DOHH2 (cell line): ENCODE measurements around the gene DLGAP1.

ENCODE experiments used
- H3F3A ChIP-seq: fragments of 200-600 bp; sonication (generic), shearing (Covaris generic); 2 replicates; pipeline ENCODE4 v1.6.0; 2016; ENCODE audit warnings: antibody characterized with exemption, mild to moderate bottlenecking; ENCODE audit not compliant: control insufficient read depth, insufficient read depth
- H3K27ac ChIP-seq: fragments of 200-600 bp; sonication (generic); 2 replicates; pipeline ENCODE4 v1.5.1; 2014; ENCODE audit warnings: low read depth, mild to moderate bottlenecking, low read length, moderate library complexity
- H3K27me3 ChIP-seq: fragments of 200-600 bp; sonication (generic); 2 replicates; pipeline ENCODE4 v1.6.1; 2014; ENCODE audit warnings: mild to moderate bottlenecking, low read length, mixed read lengths; ENCODE audit not compliant: control insufficient read depth
- H3K36me3 ChIP-seq: fragments of 200-600 bp; sonication (generic); 2 replicates; pipeline ENCODE4 v1.6.1; 2014; ENCODE audit warnings: mild to moderate bottlenecking, low read length, moderate library complexity, mixed read lengths; ENCODE audit not compliant: control insufficient read depth
- H3K4me1 ChIP-seq: fragments of 200-600 bp; sonication (generic); 2 replicates; pipeline ENCODE4 v1.6.1; 2014; ENCODE audit warnings: mild to moderate bottlenecking, low read length, mixed read lengths; ENCODE audit not compliant: control insufficient read depth
- H3K4me2 ChIP-seq: fragments of 200-600 bp; sonication (generic); 2 replicates; pipeline ENCODE4 v1.6.0; 2014; ENCODE audit warnings: mild to moderate bottlenecking, low read length, moderate library complexity
- H3K4me3 ChIP-seq: fragments of 200-600 bp; sonication (generic); 2 replicates; pipeline ENCODE4 v1.5.1; 2014; ENCODE audit warnings: mild to moderate bottlenecking, low read length, mixed read lengths
- H3K79me2 ChIP-seq: fragments of 200-600 bp; sonication (generic); 2 replicates; pipeline ENCODE4 v1.6.1; 2014; ENCODE audit warnings: mild to moderate bottlenecking, low read length, mixed read lengths; ENCODE audit not compliant: control insufficient read depth
- H3K9me2 ChIP-seq: fragments of 200-600 bp; sonication (generic); replicated peaks from 2 replicates; pipeline ENCODE4 v1.6.1; 2014; ENCODE audit warnings: mild to moderate bottlenecking, low read length, mixed read lengths; ENCODE audit not compliant: control insufficient read depth
- H3K9me3 ChIP-seq: fragments of 200-600 bp; sonication (generic); 2 replicates; pipeline ENCODE4 v1.6.1; 2014; ENCODE audit warnings: antibody characterized with exemption, low read length, mixed read lengths; ENCODE audit not compliant: control insufficient read depth, insufficient read depth
- H4K20me1 ChIP-seq: fragments of 200-600 bp; sonication (generic); 2 replicates; pipeline ENCODE4 v1.6.0; 2014; ENCODE audit warnings: low read depth, mild to moderate bottlenecking, antibody characterized with exemption, low read length, moderate library complexity; ENCODE audit not compliant: control insufficient read depth, insufficient read depth
- CTCF ChIP-seq: fragments of 200-600 bp; sonication (generic); IDR thresholded peaks from one replicate; pipeline ENCODE4 v1.5.1; 2014; ENCODE audit warnings: antibody characterized with exemption, mild to moderate bottlenecking, low read depth, low read length; ENCODE audit not compliant: poor library complexity, severe bottlenecking
- EZH2phosphoT487 ChIP-seq: fragments of 200-600 bp; sonication (generic); IDR thresholded peaks from 2 replicates; pipeline ENCODE4 v1.6.1; 2017; ENCODE audit warnings: borderline replicate concordance, mild to moderate bottlenecking, antibody characterized with exemption, low read length, moderate library complexity, mixed read lengths

The DLGAP1 gene

GRCh38 chr18:3605486-3605952 is 849.6 kb downstream of the DLGAP1 start:
- peaks cover 5% of the 10 kb centered on the region; the same call in 1 of the 2 replicates for H3F3A ChIP-seq
- H3K4me1 ChIP-seq: peaks cover 46% of the 10 kb centered on the region
- no peaks in the 10 kb centered on the region for H3K27me3 ChIP-seq
- no peaks in the 10 kb centered on the region for H4K20me1 ChIP-seq
- H3K4me2 ChIP-seq: peak overlapping the region; percentile 100
- H3K27ac ChIP-seq: 0 out of 2 replicates have a peak overlapping the region, but pooled peaks have one; percentile 13
- no peaks in the 10 kb centered on the region for H3K36me3 ChIP-seq
- TF ChIP-seq EZH2phosphoT487: no peak
- no peak for TF ChIP-seq CTCF
- H3K9me2 ChIP-seq: no peaks in the 10 kb centered on the region
- no peaks in the 10 kb centered on the region; the same call in 1 of the 2 replicates for H3K79me2 ChIP-seq
- no peaks in the 10 kb centered on the region for H3K9me3 ChIP-seq
- peak overlapping the region; percentile 79 for H3K4me3 ChIP-seq

- Histone ChIP-seq H3K27me3 (no peaks in the 10 kb centered on the region), H3K27ac (peak overlapping the region; percentile 13), H3K4me1 (peaks cover 46% of the 10 kb centered on the region), H3F3A (peaks cover 5% of the 10 kb centered on the region; the same call in 1 of the 2 replicates), H3K36me3 (no peaks in the 10 kb centered on the region), H4K20me1 (no peaks in the 10 kb centered on the region), H3K4me3 (peak overlapping the region; percentile 79), H3K79me2 (no peaks in the 10 kb centered on the region; the same call in 1 of the 2 replicates), H3K9me2 (no peaks in the 10 kb centered on the region), H3K4me2 (peak overlapping the region; percentile 100), H3K9me3 (no peaks in the 10 kb centered on the region)
- TF ChIP-seq CTCF (no peak), EZH2phosphoT487 (no peak)
Observed at GRCh38 chr18:3604498-3605408, 850.4 kb downstream of the DLGAP1 start.

GRCh38 chr18:3604235-3604497 is 850.9 kb downstream of the DLGAP1 start:
- Histone ChIP-seq H3K79me2 (no peaks in the 10 kb centered on the region; the same call in 1 of the 2 replicates), H3K4me2 (peak overlapping the region; percentile 100), H3K9me3 (no peaks in the 10 kb centered on the region), H3K36me3 (no peaks in the 10 kb centered on the region), H4K20me1 (no peaks in the 10 kb centered on the region), H3K27ac (peak overlapping the region; percentile 13), H3K4me1 (peaks cover 46% of the 10 kb centered on the region), H3K27me3 (no peaks in the 10 kb centered on the region), H3K4me3 (peak overlapping the region; percentile 79), H3F3A (peaks cover 5% of the 10 kb centered on the region; the same call in 1 of the 2 replicates), H3K9me2 (no peaks in the 10 kb centered on the region)
- TF ChIP-seq EZH2phosphoT487: no peak
- no peak for TF ChIP-seq CTCF
